ENCODE results near the gene MLIP. TPM values are rescaled to one million over a fixed set of nuclear protein-coding genes. Genes with fewer than 3 reads are reported as not detected.

MLIP gene
- total RNA-seq, 2 experiments from 2014 or later, result not detected

DNA sequence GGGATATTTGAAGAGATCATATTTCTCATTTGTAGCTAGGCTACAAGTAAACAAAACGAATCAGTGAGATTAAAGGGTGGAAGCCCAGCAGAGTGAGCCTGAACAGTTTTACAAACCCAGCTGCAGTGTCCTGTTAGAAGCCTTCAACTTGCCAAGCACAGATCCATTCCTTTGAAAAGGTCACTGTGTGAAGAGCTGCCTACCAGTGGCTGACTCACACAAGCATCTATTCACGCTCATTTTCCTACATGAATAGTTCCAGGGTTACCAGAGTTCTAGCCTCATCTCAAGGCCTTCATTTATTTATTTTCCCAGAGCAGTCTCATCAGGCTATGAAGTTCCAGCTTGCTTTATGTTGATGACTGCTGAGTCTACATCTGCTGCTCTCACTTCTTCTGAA, 25.7 kb upstream of the MLIP start:
- Mint-ChIP-seq H3K4me1 (no peaks in the 10 kb centered on the region), H3K9me3 (no peaks in the 10 kb centered on the region), H3K4me3 (no peak overlapping the region), H3K27me3 (no peaks in the 10 kb centered on the region), H3K36me3 (no peaks in the 10 kb centered on the region), H3K27ac (no peak overlapping the region)
- DNase-seq, result no peak

DNA sequence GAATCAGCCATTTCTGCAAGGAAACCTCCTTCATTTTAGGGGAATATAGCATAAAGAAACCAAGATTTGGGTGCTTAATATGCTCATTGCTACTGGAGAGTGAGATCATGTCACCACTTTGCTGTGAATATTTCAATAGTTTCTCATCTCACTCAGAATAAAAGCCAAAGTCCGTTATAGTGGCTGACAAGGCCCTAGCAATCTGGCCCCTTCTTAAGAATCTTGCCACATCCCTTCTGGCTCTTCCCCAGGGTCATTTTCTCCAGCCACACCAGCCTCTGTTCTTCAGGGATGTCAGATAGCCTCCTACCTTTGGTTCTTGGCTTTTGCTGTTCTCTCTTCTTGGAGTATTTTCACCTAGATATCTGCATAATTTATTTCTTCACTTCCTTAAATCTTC, 24.8 kb upstream of the MLIP start:
- DNase-seq, result no peak
- H3K4me1 Mint-ChIP-seq, result no peaks in the 10 kb centered on the region
- H3K4me3 Mint-ChIP-seq, result no peak overlapping the region
- no peaks in the 10 kb centered on the region for H3K27me3 Mint-ChIP-seq
- no peaks in the 10 kb centered on the region for H3K9me3 Mint-ChIP-seq
- H3K36me3 Mint-ChIP-seq, result no peaks in the 10 kb centered on the region
- H3K27ac Mint-ChIP-seq, result no peak overlapping the region

DNA sequence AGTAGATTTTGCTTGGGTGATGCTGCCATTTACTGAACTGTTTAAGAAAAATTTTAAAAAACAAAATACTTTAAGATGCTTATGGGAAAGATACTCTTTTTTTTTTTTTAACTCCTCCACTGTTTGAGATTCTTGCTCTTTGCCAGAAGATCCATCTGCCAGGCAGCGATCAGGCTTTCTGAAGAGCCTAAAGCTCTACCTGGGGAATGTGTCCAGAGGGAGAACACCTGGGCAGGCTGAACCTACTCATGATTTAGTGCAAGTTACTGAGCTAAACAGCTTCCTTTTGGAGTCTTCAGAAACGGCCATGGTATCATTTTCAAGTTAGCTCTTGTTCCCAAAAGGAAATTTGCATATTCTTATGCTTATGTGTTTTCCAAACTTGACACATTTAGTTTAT, 23.5 kb upstream of the MLIP start:
- H3K27me3 Mint-ChIP-seq, result no peaks in the 10 kb centered on the region
- H3K4me1 Mint-ChIP-seq, result no peaks in the 10 kb centered on the region
- H3K36me3 Mint-ChIP-seq, result no peaks in the 10 kb centered on the region
- no peak overlapping the region for H3K4me3 Mint-ChIP-seq
- H3K9me3 Mint-ChIP-seq, result no peaks in the 10 kb centered on the region
- H3K27ac Mint-ChIP-seq, result no peak overlapping the region
- no peak for DNase-seq

DNA sequence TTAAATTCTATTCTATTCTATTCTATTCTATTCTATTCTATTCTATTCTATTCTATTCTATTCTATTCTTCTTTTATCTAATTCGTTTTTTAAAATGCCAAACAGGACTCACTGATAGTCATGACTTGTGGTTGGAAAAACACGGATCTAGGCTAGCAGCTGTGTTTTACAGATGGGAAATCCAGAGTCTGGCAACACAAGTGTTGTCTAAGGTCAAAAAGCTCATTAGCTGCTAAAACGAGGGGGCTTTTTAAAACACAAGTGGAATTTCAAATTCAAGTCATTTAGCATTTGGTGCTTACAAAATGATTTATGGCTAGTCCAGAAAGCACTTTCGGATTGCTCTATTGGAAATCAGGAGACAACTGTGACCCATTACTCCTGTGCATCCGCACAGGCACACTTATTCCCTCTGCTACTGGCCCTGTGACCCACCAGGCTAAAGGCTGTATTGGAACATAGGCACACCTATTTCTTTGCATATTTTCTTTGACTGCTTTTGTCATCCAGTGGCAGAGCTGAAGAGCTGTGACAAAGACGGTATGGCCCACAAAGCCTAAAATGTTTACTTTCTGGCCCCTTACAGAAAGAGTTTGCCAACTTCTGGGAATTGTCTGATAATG, 17.8 kb upstream of the MLIP start:
- no peaks in the 10 kb centered on the region for H3K36me3 Mint-ChIP-seq
- H3K9me3 Mint-ChIP-seq, result no peaks in the 10 kb centered on the region
- no peak overlapping the region for H3K27ac Mint-ChIP-seq
- H3K4me1 Mint-ChIP-seq, result no peaks in the 10 kb centered on the region
- H3K4me3 Mint-ChIP-seq, result no peak overlapping the region
- DNase-seq, result no peak
- no peaks in the 10 kb centered on the region for H3K27me3 Mint-ChIP-seq

DNA sequence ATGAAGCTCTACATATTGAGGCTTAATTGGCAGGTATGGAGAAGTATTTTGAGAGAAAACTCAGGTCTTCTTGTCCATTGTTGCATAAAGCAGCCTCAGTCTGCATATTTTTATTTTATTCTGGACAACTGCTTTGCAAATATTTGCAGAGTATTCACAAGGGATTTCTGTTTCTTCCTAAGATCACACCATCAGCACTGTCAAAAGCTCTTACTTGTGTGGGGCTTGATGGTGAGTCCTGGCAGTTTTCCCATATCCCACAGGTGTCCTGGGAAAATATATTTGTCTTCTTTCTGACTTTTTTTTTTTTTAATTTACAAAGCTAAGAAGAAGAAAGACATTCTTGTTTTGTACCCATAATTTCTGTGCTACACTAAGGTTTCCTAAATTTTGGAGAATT, 16.9 kb upstream of the MLIP start:
- Mint-ChIP-seq H3K36me3 (no peaks in the 10 kb centered on the region), H3K4me1 (no peaks in the 10 kb centered on the region), H3K27me3 (no peaks in the 10 kb centered on the region), H3K4me3 (no peak overlapping the region), H3K27ac (no peak overlapping the region), H3K9me3 (no peaks in the 10 kb centered on the region)
- DNase-seq, result no peak

DNA sequence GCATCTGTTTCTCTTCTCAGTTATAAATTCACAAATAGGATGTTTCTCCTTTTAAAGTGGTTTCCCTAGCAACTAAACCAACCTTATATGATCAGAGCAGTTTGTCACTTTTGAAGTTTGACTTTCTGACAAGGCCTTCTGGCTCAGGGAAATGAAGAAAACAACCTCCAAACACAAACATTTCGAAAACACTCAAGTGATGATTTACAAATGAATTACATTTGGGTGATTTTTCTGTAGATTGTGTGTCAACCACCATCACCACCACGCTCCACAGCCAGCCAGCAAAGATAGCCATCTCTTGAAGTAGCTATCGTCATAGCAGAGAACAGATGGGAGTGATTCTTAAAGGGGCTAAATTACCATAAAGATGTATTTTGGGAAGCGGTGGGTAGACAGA, 16.5 kb upstream of the MLIP start:
- Mint-ChIP-seq H3K4me3 (no peak overlapping the region), H3K9me3 (no peaks in the 10 kb centered on the region), H3K36me3 (no peaks in the 10 kb centered on the region), H3K27ac (no peak overlapping the region), H3K4me1 (no peaks in the 10 kb centered on the region), H3K27me3 (no peaks in the 10 kb centered on the region)
- DNase-seq, result no peak

DNA sequence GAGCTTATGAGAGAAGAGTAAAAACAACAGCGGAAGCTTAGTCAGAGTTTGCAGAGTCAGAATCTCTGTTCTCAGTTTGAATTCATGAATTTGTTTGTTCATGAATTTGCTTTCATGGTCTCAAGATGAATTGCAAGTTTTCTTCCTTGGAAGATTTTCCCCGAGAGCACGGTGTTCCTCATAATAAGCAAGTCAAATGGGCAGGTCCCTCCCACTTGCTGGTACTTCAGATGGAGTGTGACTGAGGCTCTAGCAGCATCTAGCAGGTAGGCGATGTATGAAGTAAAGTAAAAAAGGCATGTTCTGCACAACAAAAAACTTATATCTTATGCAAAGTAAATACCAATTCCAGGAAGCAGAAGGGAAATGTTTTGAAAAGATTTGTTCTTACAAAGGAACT, 15.5 kb upstream of the MLIP start:
- Mint-ChIP-seq H3K36me3 (no peaks in the 10 kb centered on the region), H3K4me3 (no peak overlapping the region), H3K4me1 (no peaks in the 10 kb centered on the region)

DNA sequence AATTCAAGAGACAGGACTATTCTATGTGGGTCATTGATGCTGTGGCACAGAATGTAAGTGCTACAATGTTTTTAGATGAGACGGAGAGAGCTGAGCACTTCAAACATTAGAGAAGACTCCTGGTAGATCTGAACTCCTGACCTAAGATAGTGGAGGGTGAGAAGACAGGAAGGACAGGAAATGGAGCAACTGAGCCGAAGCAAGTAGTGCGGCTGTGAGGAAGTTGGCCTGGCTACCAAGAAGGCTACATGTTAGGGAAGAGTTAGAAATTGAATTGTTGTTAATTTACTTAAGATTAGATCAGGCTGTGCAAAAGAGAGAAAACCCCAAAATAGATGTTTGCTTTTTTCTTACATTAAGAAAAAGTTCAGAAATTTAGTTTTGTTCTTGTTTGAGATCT, 14.4 kb upstream of the MLIP start:
- Mint-ChIP-seq H3K4me1 (no peaks in the 10 kb centered on the region), H3K9me3 (no peaks in the 10 kb centered on the region), H3K36me3 (no peaks in the 10 kb centered on the region), H3K27me3 (no peaks in the 10 kb centered on the region), H3K27ac (no peak overlapping the region), H3K4me3 (no peak overlapping the region)
- DNase-seq, result no peak

More for the DNA sequence above, 15.5 kb upstream of the MLIP start:
- DNase-seq, result no peak
- no peak overlapping the region for H3K27ac Mint-ChIP-seq
- H3K9me3 Mint-ChIP-seq, result no peaks in the 10 kb centered on the region
- H3K27me3 Mint-ChIP-seq, result no peaks in the 10 kb centered on the region

DNA sequence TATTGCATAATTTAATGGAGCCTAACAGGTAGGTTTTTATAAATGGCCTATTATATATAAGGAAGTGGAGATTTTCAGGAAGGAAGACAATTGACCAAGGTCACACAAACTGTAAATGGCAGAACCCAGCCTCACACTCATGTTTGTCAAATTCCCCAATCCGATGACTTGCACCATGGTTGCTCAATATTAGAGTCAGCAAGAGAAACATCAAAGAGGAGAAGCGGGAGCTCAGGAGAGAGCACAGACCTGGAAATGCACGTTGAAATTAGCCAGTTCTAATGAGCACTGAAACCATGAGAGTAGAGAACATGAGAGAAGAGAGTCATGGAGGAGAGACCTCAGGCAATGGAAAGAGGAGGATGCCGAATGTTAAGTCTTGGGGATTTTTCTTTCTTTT, 13.5 kb upstream of the MLIP start:
- Mint-ChIP-seq H3K4me3 (no peak overlapping the region), H3K36me3 (no peaks in the 10 kb centered on the region), H3K27ac (no peak overlapping the region), H3K9me3 (no peaks in the 10 kb centered on the region), H3K27me3 (no peaks in the 10 kb centered on the region), H3K4me1 (no peaks in the 10 kb centered on the region)
- no peak for DNase-seq

DNA sequence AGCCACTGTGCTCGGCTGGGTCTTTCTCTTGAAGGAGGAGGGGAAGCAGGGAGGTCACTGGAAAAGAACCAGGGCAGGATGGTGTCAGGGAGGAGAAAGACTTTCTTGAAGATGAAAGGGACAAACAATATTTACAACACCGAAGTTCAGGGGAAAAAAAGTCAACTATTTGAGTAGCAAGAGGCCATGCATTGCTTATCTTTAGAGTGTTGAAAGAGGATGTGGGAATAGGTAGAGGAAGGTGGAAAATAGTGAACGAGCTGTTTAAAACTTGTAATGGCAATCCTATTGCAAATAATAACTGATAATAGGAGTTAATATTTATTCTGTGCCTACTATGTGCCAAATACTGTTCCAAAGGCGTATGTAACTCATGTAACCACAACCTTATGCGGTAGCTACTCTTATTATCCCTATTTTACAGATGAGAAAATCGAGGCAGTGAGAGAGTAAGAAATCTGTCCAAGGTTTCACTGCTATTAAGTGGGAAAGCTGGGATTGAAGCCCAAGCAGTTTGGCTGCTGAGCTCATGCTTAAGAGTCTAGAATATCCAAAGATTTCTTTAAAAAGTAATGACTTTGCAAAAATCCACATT, 12.7 kb upstream of the MLIP start:
- Mint-ChIP-seq H3K36me3 (no peaks in the 10 kb centered on the region), H3K27ac (no peak overlapping the region), H3K4me3 (no peak overlapping the region), H3K9me3 (no peaks in the 10 kb centered on the region), H3K4me1 (no peaks in the 10 kb centered on the region), H3K27me3 (no peaks in the 10 kb centered on the region)
- no peak for DNase-seq

DNA sequence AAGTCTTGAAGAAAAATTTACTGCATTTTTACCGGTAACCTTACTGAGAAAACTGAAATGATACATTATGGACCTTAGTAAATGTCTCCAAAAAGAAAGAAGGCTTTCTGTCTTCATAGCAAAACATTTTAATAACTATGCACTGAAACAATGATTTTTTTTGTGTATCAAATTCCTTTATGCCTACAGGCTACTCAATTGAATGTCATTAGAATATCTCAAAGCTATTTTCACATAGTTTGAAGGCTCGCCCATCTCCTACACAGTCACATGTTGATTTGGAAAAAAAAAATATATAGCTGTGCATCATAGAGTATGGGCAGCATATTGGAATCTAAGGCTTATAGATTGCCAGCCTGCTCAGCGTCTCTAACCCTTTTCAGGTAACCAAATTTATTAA, 12.0 kb upstream of the MLIP start:
- DNase-seq, result no peak
- H3K27me3 Mint-ChIP-seq, result no peaks in the 10 kb centered on the region
- no peaks in the 10 kb centered on the region for H3K36me3 Mint-ChIP-seq
- H3K4me1 Mint-ChIP-seq, result no peaks in the 10 kb centered on the region
- H3K27ac Mint-ChIP-seq, result no peak overlapping the region
- no peaks in the 10 kb centered on the region for H3K9me3 Mint-ChIP-seq
- H3K4me3 Mint-ChIP-seq, result no peak overlapping the region

DNA sequence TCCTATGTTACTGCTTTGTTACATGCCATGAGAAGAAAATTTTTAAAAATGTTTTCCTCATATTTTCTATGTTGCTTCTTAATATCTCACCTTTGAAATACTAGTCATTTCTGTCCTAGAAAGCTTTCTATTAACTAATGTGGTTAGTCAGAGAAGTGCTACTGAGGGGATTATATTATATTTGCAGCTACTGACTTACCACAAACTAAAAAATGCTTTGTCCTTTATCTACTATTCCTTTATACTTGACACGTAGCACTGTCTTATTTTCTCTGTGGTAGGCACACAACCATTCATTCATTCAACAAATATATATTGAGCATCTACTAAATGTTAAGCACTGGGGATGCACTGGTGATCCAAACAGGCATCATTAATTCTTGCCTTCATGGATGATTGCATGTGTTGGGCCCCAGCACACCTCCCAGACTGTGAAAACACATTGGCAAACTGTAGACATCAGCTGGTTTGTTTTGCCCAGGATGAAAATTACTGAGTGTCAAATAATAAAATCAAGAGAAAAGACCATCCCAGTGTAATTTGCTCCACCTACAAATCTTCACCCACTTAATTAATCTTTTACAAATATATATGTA, 10.7 kb upstream of the MLIP start:
- H3K27me3 Mint-ChIP-seq, result no peaks in the 10 kb centered on the region
- H3K9me3 Mint-ChIP-seq, result no peaks in the 10 kb centered on the region
- H3K27ac Mint-ChIP-seq, result no peak overlapping the region
- DNase-seq, result no peak
- no peaks in the 10 kb centered on the region for H3K4me1 Mint-ChIP-seq
- H3K36me3 Mint-ChIP-seq, result no peaks in the 10 kb centered on the region
- H3K4me3 Mint-ChIP-seq, result no peak overlapping the region

DNA sequence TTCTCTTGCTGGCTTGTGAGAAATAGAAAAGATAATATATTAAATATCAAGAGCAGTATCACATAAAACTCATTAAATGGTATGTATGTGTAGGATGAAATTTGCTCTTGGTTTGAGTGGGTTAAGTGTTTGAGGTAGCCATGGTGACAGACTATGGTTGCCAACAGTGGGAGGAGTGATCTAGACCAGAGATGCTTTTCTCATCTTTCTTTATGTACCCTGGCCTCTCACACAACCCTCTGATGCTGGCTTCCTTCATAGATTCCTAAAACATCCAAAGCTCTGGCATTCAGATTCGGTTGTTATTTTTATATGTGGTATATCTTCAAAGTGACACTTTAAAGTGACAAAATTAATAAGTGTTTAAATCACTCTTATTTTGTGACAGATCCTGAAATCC, 9.0 kb upstream of the MLIP start:
- no peak for DNase-seq
- Mint-ChIP-seq H3K27ac (no peak overlapping the region), H3K27me3 (no peaks in the 10 kb centered on the region), H3K36me3 (no peaks in the 10 kb centered on the region), H3K4me3 (no peak overlapping the region), H3K9me3 (no peaks in the 10 kb centered on the region), H3K4me1 (no peaks in the 10 kb centered on the region)

DNA sequence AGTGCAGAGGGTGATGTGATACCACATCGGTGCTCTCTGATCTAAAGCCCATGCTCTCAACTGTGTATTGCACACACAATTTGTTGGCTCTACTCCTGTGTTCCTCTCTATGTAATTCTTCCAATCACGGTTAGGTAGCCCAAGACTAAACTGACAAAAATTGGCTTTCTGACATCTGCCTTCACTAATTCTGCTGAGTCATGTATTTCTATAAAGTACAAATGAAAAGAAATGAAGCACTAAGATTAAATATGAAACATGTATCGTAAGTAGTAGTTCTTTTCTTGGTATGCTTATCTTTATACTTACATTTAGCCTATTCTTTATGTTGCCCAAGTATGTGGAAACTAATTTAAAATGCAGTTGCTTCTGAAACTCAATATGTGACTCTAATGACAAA, 7.7 kb upstream of the MLIP start:
- Mint-ChIP-seq H3K27ac (no peak overlapping the region), H3K4me1 (no peaks in the 10 kb centered on the region), H3K4me3 (no peak overlapping the region), H3K36me3 (no peaks in the 10 kb centered on the region), H3K27me3 (no peaks in the 10 kb centered on the region), H3K9me3 (no peaks in the 10 kb centered on the region)
- no peak for DNase-seq

DNA sequence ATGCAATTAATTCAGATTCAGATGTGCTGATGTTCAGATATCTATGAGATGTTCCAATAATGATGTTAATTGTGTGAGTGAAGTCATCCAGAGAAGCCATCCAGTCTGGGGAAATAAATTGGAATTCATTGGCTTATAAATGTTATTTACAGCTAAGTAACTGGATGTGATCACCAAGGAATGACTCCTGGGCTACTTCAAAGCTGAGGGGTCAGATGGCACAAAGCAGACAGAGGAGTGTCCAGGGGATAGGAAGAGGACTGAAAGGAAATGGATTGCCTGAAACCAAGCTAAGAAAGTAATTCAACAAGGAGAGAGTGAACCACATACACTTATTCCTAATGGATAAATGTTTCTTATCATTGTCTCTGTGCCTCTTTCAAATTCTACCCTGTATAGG, 4.5 kb upstream of the MLIP start:
- Mint-ChIP-seq H3K27me3 (peaks cover 3% of the 10 kb centered on the region), H3K4me1 (no peaks in the 10 kb centered on the region), H3K9me3 (no peaks in the 10 kb centered on the region), H3K36me3 (no peaks in the 10 kb centered on the region), H3K27ac (no peak overlapping the region), H3K4me3 (no peak overlapping the region)
- DNase-seq, result no peak

DNA sequence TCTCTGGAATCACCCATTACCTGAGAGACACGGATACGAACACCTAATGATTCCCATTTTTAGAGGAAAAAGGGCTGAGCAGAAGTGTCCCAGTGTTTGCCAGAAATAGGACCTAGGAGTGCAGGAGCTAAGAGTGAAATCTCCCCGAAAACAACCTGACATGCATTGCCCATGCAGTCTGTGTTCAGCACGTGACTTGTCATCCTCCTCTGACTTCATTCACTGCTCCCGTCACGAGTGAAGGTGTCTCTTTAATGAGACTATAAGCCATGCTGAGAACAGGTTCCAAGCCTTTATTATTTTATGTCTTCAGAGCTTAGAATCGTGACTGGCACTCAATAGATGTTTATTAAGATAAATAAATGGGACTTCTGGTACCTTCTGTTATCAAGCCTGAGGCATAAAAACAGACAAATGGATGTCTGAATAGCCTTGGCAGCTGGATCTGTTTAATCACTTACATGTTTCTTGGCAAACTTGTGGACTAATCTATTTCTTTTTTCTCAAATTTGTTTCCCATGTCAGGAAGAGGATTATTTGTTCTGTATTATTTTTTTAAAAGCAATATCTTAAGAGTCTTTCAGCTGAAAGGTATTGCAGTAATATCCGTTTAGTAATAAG, 3.7 kb upstream of the MLIP start:
- no peaks in the 10 kb centered on the region for H3K4me1 Mint-ChIP-seq
- H3K36me3 Mint-ChIP-seq, result no peaks in the 10 kb centered on the region

More for the DNA sequence above, 3.7 kb upstream of the MLIP start:
- Mint-ChIP-seq H3K27ac (no peak overlapping the region), H3K4me3 (no peak overlapping the region), H3K27me3 (peaks cover 4% of the 10 kb centered on the region), H3K9me3 (no peaks in the 10 kb centered on the region)
- no peak for DNase-seq

All from activated naive CD8-positive, alpha-beta T cell treated with anti-CD3 and anti-CD28 coated beads for 36 hours (primary cell).